Measurements from ENCODE around the gene PNKD.
A peak's percentile ranks its signal among the peaks of the same experiment; 100 is the strongest.

The PNKD gene

DNA sequence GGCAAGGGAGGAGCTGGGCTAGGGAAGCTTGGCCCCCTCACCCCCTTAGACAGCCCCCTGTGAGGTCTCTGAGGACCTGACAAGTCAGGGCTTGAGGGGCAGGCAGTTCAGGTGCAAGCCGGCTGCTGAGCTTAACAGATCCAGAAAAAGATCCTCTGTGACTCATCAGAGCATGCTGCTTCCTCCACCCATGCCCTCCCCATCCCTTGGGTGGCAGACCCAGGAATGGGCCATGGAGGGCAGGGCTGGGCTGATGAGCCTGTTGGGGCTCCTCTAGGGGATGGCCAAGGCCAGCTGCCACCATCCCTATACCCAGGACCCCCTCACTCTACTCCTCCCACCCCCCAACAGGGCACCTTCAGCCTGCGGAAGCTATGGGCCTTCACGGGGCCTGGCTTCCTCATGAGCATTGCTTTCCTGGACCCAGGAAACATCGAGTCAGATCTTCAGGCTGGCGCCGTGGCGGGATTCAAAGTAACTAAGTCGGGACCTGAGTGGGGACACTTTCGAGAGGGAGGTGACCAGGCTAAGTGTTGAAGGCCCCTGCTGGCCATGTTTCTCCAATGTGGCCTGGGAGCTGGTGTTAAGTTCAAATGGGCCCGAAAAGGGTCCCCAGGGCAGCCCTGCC lies 113.7 kb downstream of the PNKD start:
- no peak for DNase-seq

DNA sequence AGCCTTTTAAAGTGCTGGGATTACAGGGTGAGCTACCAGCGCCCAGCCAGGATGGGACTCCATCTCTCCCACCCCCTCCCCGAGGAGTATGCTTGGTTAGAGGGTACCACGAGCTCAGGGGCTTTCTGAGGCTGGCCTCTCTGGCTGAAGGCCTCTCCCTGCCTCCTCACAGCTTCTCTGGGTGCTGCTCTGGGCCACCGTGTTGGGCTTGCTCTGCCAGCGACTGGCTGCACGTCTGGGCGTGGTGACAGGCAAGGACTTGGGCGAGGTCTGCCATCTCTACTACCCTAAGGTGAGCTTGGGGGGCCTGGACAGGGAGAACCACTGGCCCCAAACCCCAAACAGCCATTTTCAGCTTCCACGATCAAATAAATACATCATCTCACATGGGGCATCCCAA lies 114.7 kb downstream of the PNKD start:
- no peak for DNase-seq

DNA sequence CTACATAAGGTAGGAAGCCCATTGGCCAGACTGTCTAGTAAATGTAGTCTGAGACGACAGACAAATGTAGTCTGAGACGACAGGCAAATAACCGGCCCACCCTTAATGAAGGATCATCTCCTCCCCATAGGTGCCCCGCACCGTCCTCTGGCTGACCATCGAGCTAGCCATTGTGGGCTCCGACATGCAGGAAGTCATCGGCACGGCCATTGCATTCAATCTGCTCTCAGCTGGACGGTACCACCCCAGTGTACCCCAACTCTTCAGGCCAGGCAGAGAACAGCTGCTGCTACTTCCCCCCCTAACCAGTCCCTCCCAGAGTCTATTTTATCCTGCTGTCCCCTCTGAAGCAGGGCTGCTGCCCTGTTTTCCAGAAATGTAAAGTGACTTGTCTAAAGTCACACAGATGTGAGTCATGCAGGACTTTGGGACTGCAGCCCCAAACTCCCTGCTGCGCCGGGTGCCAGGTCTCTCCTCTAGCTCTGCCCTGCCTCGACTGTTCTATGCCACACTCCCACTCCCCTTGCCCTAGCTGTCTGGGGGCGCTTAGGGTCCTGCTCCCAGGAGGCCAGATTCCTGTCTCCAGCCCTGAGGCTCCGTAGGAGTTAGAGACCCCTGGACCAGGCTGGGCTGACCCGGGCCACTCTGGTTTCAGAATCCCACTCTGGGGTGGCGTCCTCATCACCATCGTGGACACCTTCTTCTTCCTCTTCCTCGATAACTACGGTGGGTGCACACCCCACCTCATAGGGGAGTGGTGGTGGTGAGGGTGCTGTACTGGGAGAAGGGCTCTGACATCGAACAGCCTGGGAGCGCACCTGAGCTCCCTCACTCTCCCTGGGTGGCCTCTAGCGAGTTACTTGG lies 116.4 kb downstream of the PNKD start:
- no peak for DNase-seq

DNA sequence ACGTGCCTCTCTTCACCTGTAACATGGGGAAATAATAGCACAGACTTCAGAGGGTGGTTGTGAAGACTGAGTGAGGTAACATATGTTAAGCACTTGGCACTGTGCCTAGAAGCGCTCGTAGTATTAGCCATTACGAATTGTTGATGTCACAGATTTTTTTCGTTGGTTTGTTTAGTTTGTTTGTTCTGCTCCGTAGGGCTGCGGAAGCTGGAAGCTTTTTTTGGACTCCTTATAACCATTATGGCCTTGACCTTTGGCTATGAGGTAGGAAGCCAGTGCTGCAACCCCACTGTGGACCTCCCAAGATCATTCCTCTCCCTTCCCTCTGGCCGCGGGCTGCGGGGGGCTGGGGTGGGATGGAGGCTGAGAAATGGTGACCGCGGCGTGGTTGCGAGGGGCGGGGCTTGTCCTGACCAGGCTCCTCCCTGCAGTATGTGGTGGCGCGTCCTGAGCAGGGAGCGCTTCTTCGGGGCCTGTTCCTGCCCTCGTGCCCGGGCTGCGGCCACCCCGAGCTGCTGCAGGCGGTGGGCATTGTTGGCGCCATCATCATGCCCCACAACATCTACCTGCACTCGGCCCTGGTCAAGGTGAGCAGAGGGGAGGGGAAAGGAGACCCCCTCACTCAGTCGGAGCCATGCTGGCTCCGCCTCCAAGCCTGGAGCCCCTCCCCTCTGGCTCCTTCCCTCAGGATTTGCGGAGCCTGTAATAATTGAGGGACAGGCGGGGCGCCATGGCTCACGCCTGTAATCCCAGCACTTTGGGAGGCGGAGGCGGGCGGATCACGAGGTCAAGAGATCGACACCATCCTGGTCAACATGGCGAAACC lies 117.3 kb downstream of the PNKD start:
- peak; percentile 89 for DNase-seq

DNA sequence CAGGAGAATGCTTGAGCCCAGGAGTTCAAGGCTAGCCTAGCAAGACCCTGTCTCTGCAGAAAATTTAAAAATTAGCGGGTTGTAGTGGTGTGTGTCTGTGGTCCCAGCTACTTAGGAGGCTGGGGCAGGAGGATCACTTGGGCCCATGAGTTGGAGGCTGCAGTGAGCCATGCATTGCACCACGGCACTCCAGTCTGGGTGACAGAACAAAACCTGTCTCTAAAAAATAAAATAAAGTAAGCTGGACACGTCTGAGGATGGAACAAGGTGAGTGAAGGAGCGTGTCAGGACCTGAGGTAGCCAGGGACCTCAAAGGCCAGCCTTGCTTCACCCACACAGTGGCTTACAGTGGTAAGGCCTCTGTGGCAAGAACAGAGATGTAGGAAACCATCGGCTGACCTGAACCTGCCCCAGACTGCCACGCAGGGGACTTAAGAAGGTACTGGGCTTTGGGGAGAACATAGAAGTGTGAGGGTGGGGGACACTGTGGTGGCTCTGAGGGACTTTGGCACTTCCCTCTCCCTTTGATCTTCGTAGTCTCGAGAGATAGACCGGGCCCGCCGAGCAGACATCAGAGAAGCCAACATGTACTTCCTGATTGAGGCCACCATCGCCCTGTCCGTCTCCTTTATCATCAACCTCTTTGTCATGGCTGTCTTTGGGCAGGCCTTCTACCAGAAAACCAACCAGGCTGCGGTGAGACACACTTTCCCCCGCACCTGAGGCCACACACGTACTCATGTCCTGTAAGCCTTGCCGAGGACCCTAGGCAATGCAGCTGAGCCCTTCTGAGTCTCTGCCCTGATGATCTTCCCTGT lies 119.2 kb downstream of the PNKD start:
- DNase-seq, result no peak

DNA sequence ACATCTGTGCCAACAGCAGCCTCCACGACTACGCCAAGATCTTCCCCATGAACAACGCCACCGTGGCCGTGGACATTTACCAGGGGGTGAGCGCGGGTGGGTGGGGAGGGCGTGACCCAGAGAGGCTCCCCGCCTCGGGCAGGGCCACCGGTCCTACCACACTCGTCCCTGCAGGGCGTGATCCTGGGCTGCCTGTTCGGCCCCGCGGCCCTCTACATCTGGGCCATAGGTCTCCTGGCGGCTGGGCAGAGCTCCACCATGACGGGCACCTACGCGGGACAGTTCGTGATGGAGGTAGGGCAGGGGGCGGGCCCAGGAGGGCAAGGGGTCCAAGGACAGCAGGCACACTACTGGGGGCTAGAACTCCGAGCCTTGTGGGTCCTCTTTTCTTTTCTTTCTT lies 120.9 kb downstream of the PNKD start:
- DNase-seq, result no peak

DNA sequence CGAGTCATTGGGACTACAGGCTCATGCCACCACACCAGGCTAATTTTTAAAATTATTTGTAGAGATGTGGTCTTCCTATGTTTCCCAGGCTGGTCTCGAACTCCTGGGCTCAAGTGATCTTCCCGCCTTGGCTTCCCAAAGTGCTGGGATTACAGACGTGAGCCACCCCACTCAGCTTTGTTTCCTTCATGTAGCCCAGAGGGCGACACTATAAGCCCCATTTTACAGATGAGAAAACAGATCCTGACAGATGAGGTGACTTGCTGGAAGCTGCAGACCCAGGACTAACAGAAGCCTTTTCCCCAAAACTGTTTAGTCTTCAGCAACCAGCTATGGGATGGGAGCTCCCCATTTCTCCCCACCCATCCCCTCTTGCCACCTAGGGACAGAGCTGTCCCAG lies 122.1 kb downstream of the PNKD start:
- DNase-seq, result no peak

DNA sequence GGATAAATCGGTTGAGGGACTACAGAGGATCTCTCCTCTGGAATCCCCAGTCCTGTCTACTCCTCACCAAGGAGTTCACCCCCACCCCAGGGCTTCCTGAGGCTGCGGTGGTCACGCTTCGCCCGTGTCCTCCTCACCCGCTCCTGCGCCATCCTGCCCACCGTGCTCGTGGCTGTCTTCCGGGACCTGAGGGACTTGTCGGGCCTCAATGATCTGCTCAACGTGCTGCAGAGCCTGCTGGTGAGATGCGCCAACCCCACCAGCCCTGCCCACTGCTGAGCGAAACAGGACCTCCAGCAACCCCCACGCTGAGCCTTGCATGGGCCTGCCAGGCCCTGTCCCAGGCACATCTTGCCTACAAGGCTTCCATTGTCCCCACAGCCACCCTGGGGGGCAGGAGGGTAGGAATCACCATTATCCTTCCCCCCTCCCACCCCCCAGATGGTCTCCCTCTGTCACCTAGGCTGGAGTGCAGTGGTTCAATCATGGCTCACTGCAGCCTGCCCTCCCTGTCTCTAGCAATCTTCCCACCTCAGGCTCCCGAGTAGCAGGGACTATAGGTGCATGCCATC lies 122.7 kb downstream of the PNKD start:
- no peak for DNase-seq

DNA sequence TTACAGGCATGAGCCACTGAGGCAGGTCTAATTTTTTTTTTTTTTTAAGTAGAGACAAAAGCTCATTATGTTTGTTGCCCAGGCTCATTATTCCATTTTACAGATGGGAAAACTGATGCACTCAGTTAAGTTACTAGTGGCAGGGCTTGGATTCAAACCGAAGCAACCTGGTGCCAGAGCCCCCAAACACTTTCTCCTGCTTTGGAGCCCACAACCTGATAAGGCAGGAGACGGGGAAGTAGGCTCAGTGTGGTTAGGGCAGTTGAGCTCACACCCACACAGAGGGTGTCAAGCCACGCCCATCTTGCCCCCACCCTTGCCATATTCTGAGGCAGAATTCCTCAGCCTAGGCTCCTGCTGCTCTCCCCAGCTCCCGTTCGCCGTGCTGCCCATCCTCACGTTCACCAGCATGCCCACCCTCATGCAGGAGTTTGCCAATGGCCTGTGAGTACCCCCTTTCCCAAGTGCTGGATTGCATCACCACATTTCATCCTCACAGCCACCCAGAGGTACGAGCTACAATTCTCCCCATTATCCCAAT lies 123.5 kb downstream of the PNKD start:
- DNase-seq, result no peak

DNA sequence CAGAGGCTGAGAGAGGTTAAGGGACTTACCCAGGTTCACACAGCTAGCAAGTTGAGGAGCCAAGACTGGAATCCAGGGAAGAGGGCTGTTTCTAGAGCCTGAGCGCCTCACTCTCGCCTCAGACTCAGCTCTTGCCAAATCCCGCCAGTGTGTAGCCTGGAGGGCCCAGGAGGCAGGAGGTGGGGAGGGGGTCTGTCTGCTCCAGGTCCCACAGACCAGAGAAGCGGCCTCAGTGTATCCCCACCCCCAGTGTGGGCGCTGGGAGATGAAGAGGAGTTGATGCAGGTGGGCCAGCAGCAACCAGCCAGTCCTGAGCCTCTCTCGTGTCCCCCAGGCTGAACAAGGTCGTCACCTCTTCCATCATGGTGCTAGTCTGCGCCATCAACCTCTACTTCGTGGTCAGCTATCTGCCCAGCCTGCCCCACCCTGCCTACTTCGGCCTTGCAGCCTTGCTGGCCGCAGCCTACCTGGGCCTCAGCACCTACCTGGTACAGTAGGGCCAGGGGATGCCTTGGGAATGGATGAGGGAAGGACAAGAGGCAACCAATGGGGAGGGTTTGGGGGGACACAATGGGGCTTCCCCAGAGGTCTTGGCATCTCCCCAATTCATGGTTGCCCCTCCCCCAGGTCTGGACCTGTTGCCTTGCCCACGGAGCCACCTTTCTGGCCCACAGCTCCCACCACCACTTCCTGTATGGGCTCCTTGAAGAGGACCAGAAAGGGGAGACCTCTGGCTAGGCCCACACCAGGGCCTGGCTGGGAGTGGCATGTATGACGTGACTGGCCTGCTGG lies 124.2 kb downstream of the PNKD start:
- no peak for DNase-seq

DNA sequence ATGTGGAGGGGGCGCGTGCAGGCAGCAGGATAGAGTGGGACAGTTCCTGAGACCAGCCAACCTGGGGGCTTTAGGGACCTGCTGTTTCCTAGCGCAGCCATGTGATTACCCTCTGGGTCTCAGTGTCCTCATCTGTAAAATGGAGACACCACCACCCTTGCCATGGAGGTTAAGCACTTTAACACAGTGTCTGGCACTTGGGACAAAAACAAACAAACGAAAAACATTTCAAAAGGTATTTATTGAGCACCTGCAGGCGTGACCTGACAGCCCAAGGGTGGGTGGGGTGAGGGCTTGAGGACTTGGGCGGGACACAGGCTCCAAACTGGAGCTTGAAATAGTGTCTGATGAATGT lies 124.7 kb downstream of the PNKD start:
- no peak for DNase-seq

DNA sequence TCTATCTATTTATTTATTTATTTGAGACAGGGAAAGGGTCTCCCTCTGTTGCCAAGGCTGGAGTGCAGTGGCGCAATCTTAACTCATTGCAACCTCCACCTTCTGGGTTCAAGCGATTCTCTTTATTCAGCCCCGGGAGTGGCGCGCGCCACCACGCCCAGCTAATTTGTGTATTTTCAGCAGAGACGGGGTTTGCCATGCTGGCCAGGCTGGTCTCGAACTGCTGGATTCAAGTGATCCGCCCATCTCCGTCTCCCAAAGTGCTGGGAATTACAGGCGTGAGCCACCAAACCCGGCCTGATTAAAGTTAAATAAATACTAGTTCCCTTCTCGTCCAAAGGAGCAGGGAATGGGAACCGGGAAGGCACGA lies 125.1 kb downstream of the PNKD start:
- DNase-seq, result no peak

DNA sequence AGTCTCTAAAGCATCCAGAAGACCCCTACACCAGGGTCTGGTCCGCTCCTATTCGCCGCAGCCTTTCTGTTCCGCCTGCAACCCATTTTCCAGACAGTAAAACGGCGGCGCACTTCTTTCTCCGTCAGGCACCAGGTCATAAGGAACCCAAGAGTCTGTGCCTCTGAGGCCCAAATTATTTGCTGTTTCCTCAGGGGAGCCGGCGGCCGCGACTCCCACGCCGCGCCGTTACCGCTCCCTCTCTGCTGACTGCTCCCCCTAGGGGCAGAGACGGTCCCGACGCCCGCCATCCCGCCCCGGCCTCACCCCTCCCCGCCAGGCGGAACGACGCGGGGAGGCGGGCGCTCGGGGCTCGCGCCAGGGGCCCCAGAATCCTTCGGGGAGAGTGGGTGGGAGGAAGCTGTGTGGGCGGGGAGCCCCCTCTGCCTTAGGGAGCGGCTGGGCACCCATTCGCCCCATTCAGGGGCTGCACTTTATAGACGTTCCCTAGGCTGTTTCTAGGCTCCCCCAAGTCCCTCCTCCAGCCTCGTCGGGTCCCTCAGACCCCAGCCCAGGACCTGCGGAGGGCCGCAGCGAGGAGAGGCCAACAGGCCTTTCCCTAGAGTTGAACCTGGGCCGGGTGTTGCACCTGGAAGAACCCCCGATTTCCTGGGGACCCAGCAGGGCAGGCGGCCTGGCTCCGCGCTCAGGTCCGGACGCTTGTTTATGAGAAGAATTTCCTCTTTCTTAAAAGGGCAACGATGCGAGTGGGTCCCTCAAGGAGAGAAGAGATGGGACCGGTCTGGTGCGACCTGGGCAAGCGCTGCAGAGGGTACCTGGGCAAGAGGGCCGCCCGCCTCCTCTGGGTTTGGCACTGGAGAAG lies 125.7 kb downstream of the PNKD start:
- peak; percentile 96 for DNase-seq

Data from suppressor macrophage treated with lipopolysaccharide for 4 hours (primary cell).